Measurements from ENCODE around the gene EGFLAM. TPM values are rescaled to one million over a fixed set of nuclear protein-coding genes. Genes with fewer than 3 reads are reported as not detected.

EGFLAM gene
- total and polyA plus RNA-seq, 9 of the 15 experiments (the other 6 are each of a cell fraction or from before 2014, with no cell fraction given), result 0.09 to 2.5 (median 1.0) TPM

DNA sequence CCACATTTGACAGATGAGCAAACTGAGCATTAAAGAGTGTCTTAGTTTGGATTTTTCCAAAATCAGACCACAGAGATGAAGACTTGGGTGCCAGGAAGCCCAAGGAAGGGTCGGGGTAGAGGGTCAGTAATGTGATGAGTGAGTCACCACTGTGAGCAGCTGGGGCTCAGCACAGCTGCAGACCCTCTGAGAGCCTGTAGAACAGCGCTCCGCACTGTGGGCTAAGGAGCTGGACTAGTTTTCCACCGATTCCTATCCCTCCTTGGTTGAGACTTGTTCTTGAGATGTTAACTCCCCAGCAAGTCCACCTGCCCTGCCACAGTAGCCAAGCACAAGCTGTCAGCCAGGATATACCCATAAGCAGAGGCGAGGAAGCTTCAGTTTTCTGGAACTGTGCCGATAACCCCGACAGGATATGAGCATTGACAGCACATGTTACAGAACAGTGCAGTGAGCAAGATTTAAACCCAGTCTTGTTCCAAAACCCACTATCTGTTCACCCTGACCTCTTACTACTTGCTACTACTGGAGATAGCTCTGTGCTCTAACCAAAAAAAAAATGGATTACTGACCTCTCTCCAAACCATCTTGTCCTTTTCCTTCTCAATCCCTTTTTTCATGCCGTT, 31.8 kb downstream of the EGFLAM start (continued):
- TF ChIP-seq E2F8 (IDR thresholded peaks at IDR 0.05; ENCODE audit: low read depth, partially characterized antibody), result no peak
- TF ChIP-seq ZNF830 (CRISPR knock-in tag; IDR thresholded peaks at IDR 0.05), result no peak
- TF ChIP-seq SMARCB1 (IDR thresholded peaks at IDR 0.05; ENCODE audit: insufficient read length, low read depth), result no peak
- TF ChIP-seq CBFA2T3 (IDR thresholded peaks at IDR 0.05), result peak; percentile 73
- TF ChIP-seq, protein P1, sequence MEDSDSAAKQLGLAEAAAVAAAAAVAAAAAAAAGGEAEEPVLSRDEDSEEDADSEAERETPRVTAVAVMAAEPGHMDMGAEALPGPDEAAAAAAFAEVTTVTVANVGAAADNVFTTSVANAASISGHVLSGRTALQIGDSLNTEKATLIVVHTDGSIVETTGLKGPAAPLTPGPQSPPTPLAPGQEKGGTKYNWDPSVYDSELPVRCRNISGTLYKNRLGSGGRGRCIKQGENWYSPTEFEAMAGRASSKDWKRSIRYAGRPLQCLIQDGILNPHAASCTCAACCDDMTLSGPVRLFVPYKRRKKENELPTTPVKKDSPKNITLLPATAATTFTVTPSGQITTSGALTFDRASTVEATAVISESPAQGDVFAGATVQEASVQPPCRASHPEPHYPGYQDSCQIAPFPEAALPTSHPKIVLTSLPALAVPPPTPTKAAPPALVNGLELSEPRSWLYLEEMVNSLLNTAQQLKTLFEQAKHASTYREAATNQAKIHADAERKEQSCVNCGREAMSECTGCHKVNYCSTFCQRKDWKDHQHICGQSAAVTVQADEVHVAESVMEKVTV (CRISPR knock-in tag; IDR thresholded peaks at IDR 0.05), result no peak
- TF ChIP-seq ZBTB7A (IDR thresholded peaks at IDR 0.05; ENCODE audit: borderline replicate concordance, control insufficient read depth, low read depth, low read length), result peak; percentile 53; the same call in 1 of the 2 replicates
- TF ChIP-seq TEAD4 (IDR thresholded peaks at IDR 0.05; ENCODE audit: low read length), result peak; percentile 50; the same call in 1 of the 2 replicates
- no peak for TF ChIP-seq TEAD4 (CRISPR knock-in tag; IDR thresholded peaks at IDR 0.05; ENCODE audit: borderline replicate concordance)
- TF ChIP-seq GABPA (tag; conservative IDR thresholded peaks at IDR 0.05; ENCODE audit: low read depth), result no peak
- TF ChIP-seq SIN3B (IDR thresholded peaks at IDR 0.05; ENCODE audit: low read depth), result no peak
- no peak for TF ChIP-seq TEAD2 (tag; IDR thresholded peaks at IDR 0.05)
- TF ChIP-seq ZNF174 (CRISPR knock-in tag; IDR thresholded peaks at IDR 0.05), result no peak
- TF ChIP-seq, protein P2, sequence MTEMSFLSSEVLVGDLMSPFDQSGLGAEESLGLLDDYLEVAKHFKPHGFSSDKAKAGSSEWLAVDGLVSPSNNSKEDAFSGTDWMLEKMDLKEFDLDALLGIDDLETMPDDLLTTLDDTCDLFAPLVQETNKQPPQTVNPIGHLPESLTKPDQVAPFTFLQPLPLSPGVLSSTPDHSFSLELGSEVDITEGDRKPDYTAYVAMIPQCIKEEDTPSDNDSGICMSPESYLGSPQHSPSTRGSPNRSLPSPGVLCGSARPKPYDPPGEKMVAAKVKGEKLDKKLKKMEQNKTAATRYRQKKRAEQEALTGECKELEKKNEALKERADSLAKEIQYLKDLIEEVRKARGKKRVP (CRISPR knock-in tag; IDR thresholded peaks at IDR 0.05), result no peak
- TF ChIP-seq ATF6 (CRISPR knock-in tag; IDR thresholded peaks at IDR 0.05), result no peak
- TF ChIP-seq EHMT2 (IDR thresholded peaks at IDR 0.05), result no peak

Data from K562 (cell line).